ENCODE data around the gene LAPTM4A.
"Not testable (repeated sequence)": the region's sequence is repeated elsewhere in the genome, so short reads cannot be mapped to it uniquely, and the experiment has no call there.

- not testable (repeated sequence) for TF ChIP-seq POLR2A, CEBPB (IDR thresholded peaks at IDR 0.05; ENCODE audit: low read depth, low read length)
- TF ChIP-seq, protein P1, sequence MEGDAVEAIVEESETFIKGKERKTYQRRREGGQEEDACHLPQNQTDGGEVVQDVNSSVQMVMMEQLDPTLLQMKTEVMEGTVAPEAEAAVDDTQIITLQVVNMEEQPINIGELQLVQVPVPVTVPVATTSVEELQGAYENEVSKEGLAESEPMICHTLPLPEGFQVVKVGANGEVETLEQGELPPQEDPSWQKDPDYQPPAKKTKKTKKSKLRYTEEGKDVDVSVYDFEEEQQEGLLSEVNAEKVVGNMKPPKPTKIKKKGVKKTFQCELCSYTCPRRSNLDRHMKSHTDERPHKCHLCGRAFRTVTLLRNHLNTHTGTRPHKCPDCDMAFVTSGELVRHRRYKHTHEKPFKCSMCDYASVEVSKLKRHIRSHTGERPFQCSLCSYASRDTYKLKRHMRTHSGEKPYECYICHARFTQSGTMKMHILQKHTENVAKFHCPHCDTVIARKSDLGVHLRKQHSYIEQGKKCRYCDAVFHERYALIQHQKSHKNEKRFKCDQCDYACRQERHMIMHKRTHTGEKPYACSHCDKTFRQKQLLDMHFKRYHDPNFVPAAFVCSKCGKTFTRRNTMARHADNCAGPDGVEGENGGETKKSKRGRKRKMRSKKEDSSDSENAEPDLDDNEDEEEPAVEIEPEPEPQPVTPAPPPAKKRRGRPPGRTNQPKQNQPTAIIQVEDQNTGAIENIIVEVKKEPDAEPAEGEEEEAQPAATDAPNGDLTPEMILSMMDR (conservative IDR thresholded peaks at IDR 0.05; ENCODE audit: low read depth, low read length) = not testable (repeated sequence)
Measured at GRCh38 chr2:20082812-20083211, 31.4 kb upstream of the LAPTM4A start.
